HG03103 (cell line): ENCODE results near the gene HIVEP1.
"Not testable (repeated sequence)": the region's sequence is repeated elsewhere in the genome, so short reads cannot be mapped to it uniquely, and the experiment has no call there.

Experiments
- ATAC-seq: cut with Tn5 transposase; IDR thresholded peaks from one replicate; pipeline ENCODE4 v1.9.1; 2021; ENCODE audit warnings: low read depth; ENCODE audit not compliant: unreplicated experiment

The HIVEP1 gene

GRCh38 chr6:12077021-12077710 lies 65.1 kb downstream of the HIVEP1 start:
- no peak for ATAC-seq

GRCh38 chr6:12078014-12078413 lies 65.9 kb downstream of the HIVEP1 start:
- ATAC-seq: no peak

- ATAC-seq: no peak
These were observed 69.7 kb downstream of the HIVEP1 start for GRCh38 chr6:12081771-12082170.

GRCh38 chr6:12082368-12082767 lies 70.3 kb downstream of the HIVEP1 start:
- no peak for ATAC-seq

- ATAC-seq: no peak
These were observed 71.2 kb downstream of the HIVEP1 start for GRCh38 chr6:12083302-12083701.

- no peak for ATAC-seq
These were observed 71.7 kb downstream of the HIVEP1 start for GRCh38 chr6:12083763-12084162.

- no peak for ATAC-seq
These were observed 72.6 kb downstream of the HIVEP1 start for GRCh38 chr6:12084681-12085080.

GRCh38 chr6:12088531-12088930 lies 76.4 kb downstream of the HIVEP1 start:
- no peak for ATAC-seq

GRCh38 chr6:12090714-12091113 lies 78.6 kb downstream of the HIVEP1 start:
- ATAC-seq: no peak

- no peak for ATAC-seq
These were observed 80.7 kb downstream of the HIVEP1 start for GRCh38 chr6:12092762-12093161.

- no peak for ATAC-seq
These were observed 82.6 kb downstream of the HIVEP1 start for GRCh38 chr6:12094689-12095088.

GRCh38 chr6:12096342-12096741 lies 84.2 kb downstream of the HIVEP1 start:
- ATAC-seq: no peak

GRCh38 chr6:12097791-12098190 lies 85.7 kb downstream of the HIVEP1 start:
- ATAC-seq: no peak

GRCh38 chr6:12099623-12100338 lies 87.7 kb downstream of the HIVEP1 start:
- ATAC-seq: no peak

- no peak for ATAC-seq
These were observed 88.9 kb downstream of the HIVEP1 start for GRCh38 chr6:12101048-12101447.

- no peak for ATAC-seq
These were observed 89.7 kb downstream of the HIVEP1 start for GRCh38 chr6:12101653-12102312.

- no peak for ATAC-seq
These were observed 90.2 kb downstream of the HIVEP1 start for GRCh38 chr6:12102350-12102749.

GRCh38 chr6:12103158-12103557 lies 91.0 kb downstream of the HIVEP1 start:
- no peak for ATAC-seq

GRCh38 chr6:12105271-12105670 lies 93.2 kb downstream of the HIVEP1 start:
- ATAC-seq: no peak

- not testable (repeated sequence) for ATAC-seq
These were observed 96.3 kb downstream of the HIVEP1 start for GRCh38 chr6:12108376-12108775.

- no peak for ATAC-seq
These were observed 98.6 kb downstream of the HIVEP1 start for GRCh38 chr6:12110523-12111362.
